A673 (cell line): ENCODE data around the gene ATG13. TPM values are rescaled to one million over a fixed set of nuclear protein-coding genes. Genes with fewer than 3 reads are reported as not detected.

Experiments used
- BruUV-seq: library from RNA; stranded (reverse); fragments of 400-500 nt; replicated peaks from 2 replicates; lab custom pipeline; 2021; lab: Mats Ljungman, UMichigan
- CTCF ChIA-PET: fragments of 300-600 bp; sonication (Branson Sonifier 250); formaldehyde crosslinking; loops from one replicate; lab custom pipeline; 2022; ENCODE audit warnings: antibody characterized with exemption; lab: Charles Lee
- POLR2A ChIA-PET: fragments of 300-600 bp; sonication (Branson Sonifier 250); formaldehyde crosslinking; loops from one replicate; lab custom pipeline; 2022; ENCODE audit warnings: antibody characterized with exemption; ENCODE audit not compliant: low non-redundant PET; lab: Charles Lee
- DNase-seq: peaks from one replicate; pipeline ENCODE4 v3.0.0-alpha.2; 2015; ENCODE audit warnings: low spot score
- H3K27ac ChIP-seq: fragments of 200-600 bp; sonication (generic); 2 replicates; pipeline ENCODE4 v1.5.1; 2016; ENCODE audit warnings: mixed run types, low read depth, mild to moderate bottlenecking, mixed read lengths, antibody characterized with exemption, low read length; ENCODE audit not compliant: poor library complexity, severe bottlenecking
- H3K27me3 ChIP-seq: fragments of 200-600 bp; sonication (generic); replicated peaks from 2 replicates; pipeline ENCODE4 v1.6.1; 2017; ENCODE audit warnings: mixed run types, low read depth, mild to moderate bottlenecking, mixed read lengths, antibody characterized with exemption, low read length; ENCODE audit not compliant: insufficient read depth, poor library complexity
- H3K36me3 ChIP-seq: fragments of 200-600 bp; sonication (generic); 2 replicates; pipeline ENCODE4 v1.6.1; 2016; ENCODE audit warnings: mixed run types, mild to moderate bottlenecking, mixed read lengths, antibody characterized with exemption, low read length; ENCODE audit not compliant: insufficient read depth, poor library complexity, severe bottlenecking
- H3K4me1 ChIP-seq: fragments of 200-600 bp; sonication (generic); 2 replicates; pipeline ENCODE4 v1.6.1; 2017; ENCODE audit warnings: mixed run types, mild to moderate bottlenecking, mixed read lengths, antibody characterized with exemption, low read length; ENCODE audit not compliant: insufficient read depth, poor library complexity, severe bottlenecking
- H3K4me3 ChIP-seq: fragments of 200-600 bp; sonication (generic); 2 replicates; pipeline ENCODE4 v1.5.1; 2016; ENCODE audit warnings: low read depth, mixed run types, mild to moderate bottlenecking, mixed read lengths, low read length; ENCODE audit not compliant: poor library complexity, severe bottlenecking
- H3K9me3 ChIP-seq: fragments of 200-600 bp; sonication (generic); 2 replicates; pipeline ENCODE4 v1.6.1; 2016; ENCODE audit warnings: mixed run types, low read depth, mild to moderate bottlenecking, mixed read lengths, antibody characterized with exemption, low read length; ENCODE audit not compliant: poor library complexity, severe bottlenecking
- EZH2 ChIP-seq: fragments of 200-600 bp; sonication (generic); IDR thresholded peaks from 2 replicates; pipeline ENCODE4 v1.6.1; 2017; ENCODE audit warnings: borderline replicate concordance, low read depth, mild to moderate bottlenecking, mixed read lengths, antibody characterized with exemption, low read length; ENCODE audit not compliant: poor library complexity, severe bottlenecking
- intact Hi-C: fragments of 100-400 bp; cut with micrococcal nuclease; formaldehyde crosslinking; loops from one replicate; pipeline ENCODE4 v1.10.0; 2022; ENCODE audit not compliant: unreplicated experiment
- total RNA-seq: library from RNA; stranded (reverse); gene quantifications from 2 replicates; pipeline ENCODE4 v1.2.3, GENCODE V29; 2021
- TF ChIP-seq, protein P1 (sequence below): fragments of 300-800, 200-600 bp; sonication (generic); conservative IDR thresholded peaks from 2 replicates; pipeline ENCODE4 v1.5.1; 2017; ENCODE audit warnings: low read depth, mild to moderate bottlenecking, antibody characterized with exemption, low read length, moderate library complexity, mixed read lengths

Gene ATG13
- total RNA-seq, 1 experiment from 2014 or later: 155 TPM

- TF ChIP-seq, protein P1, sequence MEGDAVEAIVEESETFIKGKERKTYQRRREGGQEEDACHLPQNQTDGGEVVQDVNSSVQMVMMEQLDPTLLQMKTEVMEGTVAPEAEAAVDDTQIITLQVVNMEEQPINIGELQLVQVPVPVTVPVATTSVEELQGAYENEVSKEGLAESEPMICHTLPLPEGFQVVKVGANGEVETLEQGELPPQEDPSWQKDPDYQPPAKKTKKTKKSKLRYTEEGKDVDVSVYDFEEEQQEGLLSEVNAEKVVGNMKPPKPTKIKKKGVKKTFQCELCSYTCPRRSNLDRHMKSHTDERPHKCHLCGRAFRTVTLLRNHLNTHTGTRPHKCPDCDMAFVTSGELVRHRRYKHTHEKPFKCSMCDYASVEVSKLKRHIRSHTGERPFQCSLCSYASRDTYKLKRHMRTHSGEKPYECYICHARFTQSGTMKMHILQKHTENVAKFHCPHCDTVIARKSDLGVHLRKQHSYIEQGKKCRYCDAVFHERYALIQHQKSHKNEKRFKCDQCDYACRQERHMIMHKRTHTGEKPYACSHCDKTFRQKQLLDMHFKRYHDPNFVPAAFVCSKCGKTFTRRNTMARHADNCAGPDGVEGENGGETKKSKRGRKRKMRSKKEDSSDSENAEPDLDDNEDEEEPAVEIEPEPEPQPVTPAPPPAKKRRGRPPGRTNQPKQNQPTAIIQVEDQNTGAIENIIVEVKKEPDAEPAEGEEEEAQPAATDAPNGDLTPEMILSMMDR: no peak
- TF ChIP-seq EZH2: no peak
- H3K27ac ChIP-seq: peak overlapping the region; percentile 9
These were observed 56.5 kb downstream of the ATG13 start for GRCh38 chr11:46673713-46674462.

GRCh38 chr11:46674463-46675287, 57.3 kb downstream of the ATG13 start:
- TF ChIP-seq, protein P1: no peak
- no peaks in the 10 kb centered on the region for H3K9me3 ChIP-seq
- ChIA-PET POLR2A (no interaction called here), CTCF (no interaction called here)
- DNase-seq: no peak
- intact Hi-C loops: no loop called here
- no TSS peak for BruUV-seq
- peaks cover 46% of the 10 kb centered on the region for H3K36me3 ChIP-seq
- no peaks in the 10 kb centered on the region for H3K4me1 ChIP-seq
- no peaks in the 10 kb centered on the region for H3K27me3 ChIP-seq
- H3K27ac ChIP-seq: peak overlapping the region; percentile 9
- H3K4me3 ChIP-seq: no peak overlapping the region

More at GRCh38 chr11:46673713-46674462, 56.5 kb downstream of the ATG13 start:
- ChIA-PET POLR2A (interaction anchor here (0.6 kb wide), 1 partner anchor 64 kb away, joined by 22 read pairs; no protein-coding TSS in a partner anchor), CTCF (no interaction called here)
- no peak for DNase-seq
- no peaks in the 10 kb centered on the region for H3K4me1 ChIP-seq
- peaks cover 45% of the 10 kb centered on the region for H3K36me3 ChIP-seq
- H3K27me3 ChIP-seq: no peaks in the 10 kb centered on the region
- no TSS peak for BruUV-seq
- intact Hi-C loops: no loop called here
- no peak overlapping the region for H3K4me3 ChIP-seq
- no peaks in the 10 kb centered on the region for H3K9me3 ChIP-seq

DNA sequence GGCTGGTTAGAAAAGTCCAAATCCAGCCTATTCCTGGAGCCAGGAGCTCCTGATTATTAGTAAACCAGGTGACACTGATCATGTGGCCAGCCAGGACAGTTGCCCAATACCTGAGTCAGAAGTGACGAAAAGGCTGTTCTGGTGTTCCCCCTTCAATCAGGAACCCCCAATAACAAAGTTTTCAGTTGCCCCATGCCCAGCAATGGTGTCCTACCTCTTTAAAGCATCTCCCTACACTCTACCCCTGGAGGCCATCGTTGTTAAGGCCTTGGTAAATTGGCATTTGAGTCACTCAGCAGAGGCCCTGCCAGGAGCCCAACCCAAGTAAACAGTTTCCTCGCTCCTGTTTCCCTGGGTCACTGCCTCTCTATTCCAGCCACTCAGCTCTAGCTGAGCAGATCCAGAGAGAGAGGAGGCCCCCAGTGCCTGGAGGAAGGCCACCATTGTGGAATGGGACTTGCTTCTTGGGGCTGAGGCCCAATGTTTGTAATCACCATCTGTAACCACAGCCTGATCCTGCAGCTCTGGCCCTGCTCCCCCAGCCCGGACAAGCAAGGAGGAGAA, 58.0 kb downstream of the ATG13 start:
- Histone ChIP-seq H3K4me1 (no peaks in the 10 kb centered on the region), H3K9me3 (no peaks in the 10 kb centered on the region), H3K4me3 (no peak overlapping the region), H3K36me3 (peaks cover 49% of the 10 kb centered on the region), H3K27ac (peak overlapping the region; percentile 28), H3K27me3 (no peaks in the 10 kb centered on the region)
- TF ChIP-seq, protein P1: no peak
- TF ChIP-seq EZH2: no peak
- BruUV-seq: no TSS peak
- intact Hi-C loops: no loop called here
- CTCF ChIA-PET: no interaction called here
- POLR2A ChIA-PET: no interaction called here
- DNase-seq: no peak
